ENCODE results near the gene REN.
A peak's percentile ranks its signal among the peaks of the same experiment; 100 is the strongest.

REN gene

DNA sequence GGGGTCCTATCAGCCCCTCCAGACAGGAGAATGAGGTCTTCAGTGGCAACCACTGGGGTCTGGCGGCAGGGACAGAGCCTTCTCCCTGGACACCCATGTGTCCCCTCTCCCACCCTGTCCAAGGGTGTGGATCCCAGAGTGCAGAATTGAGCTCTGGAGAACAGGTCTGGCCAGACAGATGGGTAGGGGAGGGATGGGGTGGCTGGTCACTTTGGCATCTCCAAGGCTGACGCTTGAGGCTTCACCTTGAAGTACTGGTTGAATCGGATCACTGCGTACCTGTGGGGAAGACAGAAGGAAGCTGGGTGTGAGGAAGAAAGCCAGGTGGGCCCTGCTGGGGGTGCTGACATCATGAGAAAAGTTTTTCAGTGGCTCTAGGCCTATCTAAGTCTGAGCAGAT, 34.2 kb downstream of the REN start:
- no peak for DNase-seq (ENCODE audit: low read depth in 2 of 2)

DNA sequence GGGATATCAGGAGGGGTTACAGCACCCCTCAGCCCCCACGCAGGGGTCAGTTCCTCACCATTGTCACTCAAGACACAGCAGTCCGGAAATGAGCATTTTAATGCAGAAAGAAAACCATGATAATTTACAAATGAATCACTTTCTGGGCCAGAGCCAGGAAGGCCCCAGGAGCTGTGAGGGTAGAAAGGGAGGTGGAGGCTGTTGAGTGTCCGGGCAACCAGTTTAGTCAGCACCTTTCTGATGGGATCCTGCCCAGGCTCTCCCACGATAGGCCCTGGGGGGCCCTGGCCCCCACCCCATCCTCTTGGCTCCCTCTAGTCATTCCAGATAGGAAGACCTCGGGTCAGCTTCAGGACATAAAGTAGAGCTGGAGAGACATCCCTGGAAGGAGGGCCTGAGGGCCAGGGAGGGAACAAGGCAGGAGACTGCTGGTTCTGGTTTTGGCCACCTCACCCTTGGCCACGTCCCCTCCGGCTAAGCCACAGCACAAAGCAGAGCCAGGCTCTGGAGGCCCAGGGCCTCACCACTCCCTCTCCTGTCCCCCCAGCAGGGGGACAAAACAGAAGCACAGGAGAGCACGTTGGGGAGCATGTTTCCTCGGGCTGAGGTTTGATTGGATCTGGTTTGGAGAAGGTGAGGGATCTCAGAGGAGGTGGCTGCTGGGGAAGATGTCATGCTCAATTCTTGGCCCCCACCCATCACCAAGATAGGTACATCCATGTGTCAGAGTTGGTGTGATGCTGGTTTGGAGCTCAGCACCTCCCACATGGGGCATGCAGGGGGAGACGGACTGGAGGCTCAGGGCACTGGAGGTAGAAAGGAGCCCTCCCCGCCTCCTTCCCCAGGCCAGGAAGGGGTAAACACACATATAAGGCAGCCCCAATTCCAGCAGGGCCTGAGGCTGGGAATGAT, 34.9 kb downstream of the REN start:
- DNase-seq (ENCODE audit: low read depth in 2 of 2): no peak

DNA sequence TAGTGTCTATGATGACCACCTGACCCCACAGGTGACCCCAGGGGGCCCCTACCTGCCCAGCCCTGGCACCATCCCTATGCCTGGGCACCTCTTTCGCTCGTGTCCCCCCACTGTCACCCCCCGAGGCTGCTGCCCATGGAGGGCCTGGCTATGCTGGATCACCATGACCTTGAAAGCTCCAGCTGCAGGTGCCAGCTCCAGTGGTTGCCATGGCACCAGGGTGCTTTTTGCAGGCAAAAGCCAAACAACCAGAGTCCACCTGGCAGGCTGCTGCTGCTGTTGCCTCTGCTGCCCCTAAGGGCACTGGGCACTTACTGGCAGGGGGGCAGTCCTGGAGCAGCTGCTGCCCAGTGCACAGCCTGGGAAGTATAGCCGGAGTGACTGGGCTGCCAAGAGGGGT, 36.0 kb downstream of the REN start:
- no peak for DNase-seq (ENCODE audit: low read depth in 2 of 2)

DNA sequence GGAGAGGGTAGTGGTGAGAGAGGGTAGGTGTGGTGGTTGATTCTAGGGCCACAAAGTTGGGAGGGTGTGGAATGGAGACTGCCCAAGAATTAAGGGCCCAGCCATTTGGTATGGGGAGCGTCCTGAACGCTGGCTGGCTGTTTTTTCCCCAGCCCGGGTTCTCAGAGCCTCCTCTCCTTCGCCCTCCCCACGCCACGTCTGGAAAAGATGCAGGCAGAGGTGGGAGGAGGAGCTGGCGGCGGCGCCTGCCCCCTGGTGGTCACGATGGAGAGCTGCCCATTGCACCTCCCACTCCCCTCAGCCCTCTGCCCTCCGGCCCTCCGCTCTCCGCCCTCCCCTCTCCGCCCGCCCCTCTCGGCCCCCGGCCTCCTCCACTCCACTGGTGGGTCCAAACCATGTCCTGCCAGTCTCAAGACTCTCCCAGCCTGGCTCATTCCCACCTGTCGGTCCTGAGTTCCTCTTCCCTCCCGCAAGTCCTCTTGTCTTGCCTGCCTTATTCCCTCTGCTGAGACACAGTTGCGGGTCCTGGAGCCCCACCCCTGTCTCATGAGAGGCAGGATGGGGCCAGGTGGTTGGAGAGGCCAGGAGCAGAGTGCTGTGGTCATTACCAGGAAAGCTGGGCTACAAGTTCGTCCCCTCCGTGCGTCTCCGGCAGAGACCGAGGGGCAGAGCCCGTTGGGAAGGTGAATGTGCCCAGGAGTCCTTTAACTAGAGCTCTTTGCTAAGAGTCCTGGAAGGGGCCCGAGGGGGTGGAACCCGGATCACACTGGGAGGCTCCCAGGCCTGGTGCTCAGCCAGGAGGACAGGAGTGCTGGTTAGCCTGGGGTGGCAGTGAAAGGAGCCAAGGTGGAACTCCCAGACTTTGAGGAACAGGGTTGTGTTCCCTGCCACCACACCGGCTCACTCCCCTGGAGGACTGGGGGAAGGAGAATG, 36.9 kb downstream of the REN start:
- peak in 1 of 2 donors; percentile 45 for DNase-seq (ENCODE audit: low read depth in 2 of 2)

DNA sequence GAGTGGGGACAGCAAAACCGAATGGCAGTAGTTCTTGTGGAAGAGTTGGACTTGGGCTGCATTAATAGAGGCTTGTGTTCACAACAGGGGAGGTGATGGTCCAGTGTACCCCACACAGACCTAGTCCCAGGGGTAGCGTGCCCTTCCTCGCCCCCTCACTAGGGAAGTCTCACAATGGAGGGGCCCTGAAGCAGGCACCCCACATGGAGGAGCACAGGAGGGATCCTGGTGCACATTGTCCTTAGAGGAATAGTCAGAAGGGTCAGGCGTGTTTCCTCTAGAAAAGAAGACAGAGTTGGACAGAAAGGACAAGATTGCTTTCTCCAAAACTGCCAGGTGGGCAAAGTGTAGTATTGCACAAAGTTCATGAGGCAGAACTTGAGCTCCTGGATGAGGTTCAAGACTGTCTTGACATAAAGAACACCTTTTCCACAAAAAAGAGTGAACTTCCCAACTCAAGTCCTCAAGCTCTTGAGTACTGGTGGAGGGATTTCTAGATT, 37.6 kb downstream of the REN start:
- DNase-seq (ENCODE audit: low read depth in 2 of 2): no peak

DNA sequence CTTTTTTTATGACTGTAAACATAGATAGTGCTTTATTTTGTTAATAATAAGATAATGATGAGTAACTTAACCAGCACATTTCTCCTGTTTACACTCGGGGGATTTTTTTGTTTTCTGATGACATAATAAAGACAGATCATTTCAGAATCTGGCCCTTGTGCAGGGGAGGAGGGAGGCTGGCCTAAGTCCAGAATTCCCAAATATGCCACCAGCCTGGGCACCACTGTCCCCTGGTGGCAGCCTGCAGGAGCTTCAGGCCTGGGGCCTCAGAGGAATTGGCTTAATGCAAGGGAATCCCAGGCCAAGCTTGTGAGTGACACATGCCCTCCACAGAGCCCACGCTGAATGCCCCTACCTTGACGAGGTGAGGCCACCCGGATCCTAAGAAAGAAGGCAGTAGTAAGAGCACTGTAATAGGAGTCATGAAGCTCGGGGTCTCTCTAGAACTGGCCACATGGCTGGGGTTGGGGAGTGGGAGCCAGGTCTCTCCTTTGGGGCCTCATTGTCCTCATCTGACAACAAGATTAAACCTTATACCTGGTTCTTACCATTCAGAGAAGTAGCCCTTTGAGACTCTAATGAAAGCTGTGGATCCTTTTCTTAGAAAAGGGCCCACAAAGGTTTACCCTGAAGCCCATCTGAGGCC, 38.4 kb downstream of the REN start:
- DNase-seq (ENCODE audit: low read depth in 2 of 2): no peak

DNA sequence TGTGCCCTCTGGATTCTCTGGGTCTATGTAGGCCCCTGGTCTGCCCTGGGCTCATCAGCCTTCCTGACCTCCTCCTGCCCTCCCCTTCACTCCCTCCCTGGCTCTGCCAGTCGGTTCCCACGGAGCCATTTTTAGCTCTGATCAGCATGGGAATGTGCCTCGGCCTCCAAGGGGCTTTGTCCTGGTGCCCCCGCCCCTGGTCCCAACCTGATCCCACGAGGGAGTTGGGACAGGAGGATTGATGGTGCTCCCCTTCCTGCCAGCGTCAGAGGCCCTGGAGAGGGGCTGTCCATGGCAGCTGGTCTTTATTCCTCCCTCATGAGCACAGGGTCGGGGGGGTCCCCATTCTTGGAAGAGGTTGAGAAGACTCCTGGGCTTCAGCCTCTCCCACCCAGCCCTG, 39.2 kb downstream of the REN start:
- no peak for DNase-seq (ENCODE audit: low read depth in 2 of 2)

DNA sequence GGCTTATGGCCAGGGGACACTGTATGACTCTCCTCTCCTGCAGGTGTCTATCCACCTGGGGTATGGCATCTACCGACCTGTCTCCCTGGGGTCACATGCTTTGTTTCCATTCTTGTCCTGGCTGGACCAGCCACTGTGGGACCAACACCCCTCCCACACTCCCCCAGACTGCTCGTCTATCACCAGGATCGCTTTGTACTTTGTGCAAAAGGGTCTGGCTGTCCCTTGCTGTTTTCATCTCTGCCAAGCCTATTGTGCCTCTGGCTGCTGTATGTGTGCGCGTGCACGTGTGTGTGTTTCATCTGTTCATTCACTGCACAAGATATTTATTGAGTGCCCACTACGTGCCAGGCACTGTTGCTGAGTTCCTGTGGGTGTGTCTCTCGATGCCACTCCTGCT, 39.8 kb downstream of the REN start:
- no peak for DNase-seq (ENCODE audit: low read depth in 2 of 2)

DNA sequence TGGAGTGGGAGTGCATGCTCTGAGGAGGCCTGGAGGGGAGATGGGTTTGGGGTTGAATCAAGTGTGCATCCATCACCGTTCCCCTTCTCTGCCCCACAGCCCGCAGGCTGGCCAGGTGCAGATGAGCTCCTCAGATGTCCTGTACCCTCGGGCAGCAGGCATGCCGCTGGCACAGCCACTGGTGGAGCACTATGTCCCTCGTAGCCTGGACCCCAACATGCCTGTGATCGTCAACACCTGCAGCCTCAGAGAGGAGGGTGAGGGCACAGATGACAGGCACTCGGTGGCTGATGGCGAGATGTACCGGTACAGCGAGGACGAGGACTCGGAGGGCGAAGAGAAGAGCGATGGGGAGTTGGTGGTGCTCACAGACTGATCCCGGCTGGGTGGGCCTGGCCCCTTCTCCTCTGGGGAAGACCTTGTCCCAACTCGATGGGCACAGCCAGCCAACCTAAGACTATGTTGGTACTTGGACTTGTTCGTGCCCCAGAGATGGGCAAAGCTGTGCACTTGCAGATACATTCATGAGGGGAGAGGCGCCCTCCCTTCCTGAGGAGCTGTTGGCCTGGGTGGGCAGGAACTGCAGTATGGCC, 40.3 kb downstream of the REN start:
- DNase-seq (ENCODE audit: low read depth in 2 of 2): no peak

DNA sequence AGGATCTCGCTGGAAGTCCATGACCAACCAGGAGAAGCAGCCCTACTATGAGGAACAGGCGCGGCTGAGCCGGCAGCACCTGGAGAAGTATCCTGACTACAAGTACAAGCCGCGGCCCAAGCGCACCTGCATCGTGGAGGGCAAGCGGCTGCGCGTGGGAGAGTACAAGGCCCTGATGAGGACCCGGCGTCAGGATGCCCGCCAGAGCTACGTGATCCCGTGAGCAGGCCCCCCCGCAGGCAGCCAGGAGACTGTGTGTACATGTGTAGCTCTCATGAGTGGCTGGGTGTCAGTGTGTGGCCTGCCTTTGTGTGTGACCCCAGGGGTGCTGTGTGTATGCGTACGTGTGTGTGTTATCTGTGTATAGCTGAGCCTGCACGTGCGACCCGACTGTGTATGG, 41.5 kb downstream of the REN start:
- DNase-seq (ENCODE audit: low read depth in 2 of 2): no peak

DNA sequence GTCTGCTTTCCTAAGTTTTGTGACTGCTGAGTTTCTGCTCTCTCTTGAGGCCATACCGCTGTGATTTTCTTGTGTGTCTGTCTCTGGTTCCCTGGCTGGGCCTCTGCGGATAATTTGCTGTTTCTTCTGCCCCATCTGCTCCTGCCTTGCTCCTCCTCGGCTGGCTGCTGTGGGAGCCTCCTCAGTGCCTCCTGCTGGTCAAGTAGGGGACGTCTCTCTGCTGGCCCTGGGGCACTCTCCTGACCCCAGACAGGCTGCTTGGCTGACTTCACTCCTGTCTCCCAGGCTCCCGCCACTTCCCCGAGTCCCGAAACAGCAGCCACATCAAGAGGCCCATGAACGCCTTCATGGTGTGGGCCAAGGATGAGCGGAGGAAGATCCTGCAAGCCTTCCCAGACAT, 42.8 kb downstream of the REN start:
- no peak for DNase-seq (ENCODE audit: low read depth in 2 of 2)

DNA sequence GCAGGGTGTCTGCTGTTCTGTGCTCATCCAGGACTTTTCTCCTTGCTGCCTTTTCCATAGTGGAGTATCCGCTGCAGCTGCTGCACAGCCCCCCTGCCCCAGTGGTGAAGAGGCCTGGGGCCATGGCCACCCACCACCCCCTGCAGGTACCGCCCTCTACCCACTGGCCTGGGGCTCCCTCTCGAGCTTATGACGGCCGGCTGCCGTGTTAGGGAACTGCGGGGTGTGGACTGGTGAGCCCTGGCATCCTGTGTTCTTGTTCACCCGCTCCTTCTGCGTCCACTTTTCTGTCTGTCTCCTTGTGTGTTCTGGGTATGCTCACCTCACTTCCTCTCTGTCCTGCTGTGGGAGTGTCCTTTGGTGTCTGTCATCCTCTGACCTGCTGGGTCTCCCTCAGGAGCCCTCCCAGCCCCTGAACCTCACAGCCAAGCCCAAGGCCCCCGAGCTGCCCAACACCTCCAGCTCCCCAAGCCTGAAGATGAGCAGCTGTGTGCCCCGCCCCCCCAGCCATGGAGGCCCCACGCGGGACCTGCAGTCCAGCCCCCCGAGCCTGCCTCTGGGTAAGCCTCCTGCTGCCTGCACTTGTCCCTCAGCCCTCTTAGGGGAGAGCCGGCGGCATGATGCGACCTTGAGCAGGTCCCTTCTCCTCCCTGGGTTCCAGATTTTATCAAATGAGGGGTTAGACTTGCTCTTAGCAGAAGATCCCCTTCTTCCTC, 44.1 kb downstream of the REN start:
- no peak for DNase-seq (ENCODE audit: low read depth in 2 of 2)

DNA sequence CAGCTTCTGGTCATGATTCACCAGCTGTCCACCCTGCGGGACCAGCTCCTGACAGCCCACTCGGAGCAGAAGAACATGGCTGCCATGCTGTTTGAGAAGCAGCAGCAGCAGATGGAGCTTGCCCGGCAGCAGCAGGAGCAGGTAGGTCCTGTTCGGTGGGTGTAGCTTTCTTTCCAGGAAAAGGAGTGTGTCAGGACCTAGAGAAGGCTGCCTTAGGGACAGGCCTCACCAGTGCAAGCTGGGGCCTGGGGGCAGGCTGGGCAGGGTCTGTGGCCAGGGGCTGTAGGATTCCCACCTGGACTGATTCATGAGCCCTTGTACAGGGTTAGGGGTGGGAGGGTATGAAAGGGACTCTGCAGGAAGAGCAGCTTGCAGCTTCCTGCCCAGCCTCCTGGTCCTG, 49.6 kb downstream of the REN start:
- no peak for DNase-seq (ENCODE audit: low read depth in 2 of 2)

DNA sequence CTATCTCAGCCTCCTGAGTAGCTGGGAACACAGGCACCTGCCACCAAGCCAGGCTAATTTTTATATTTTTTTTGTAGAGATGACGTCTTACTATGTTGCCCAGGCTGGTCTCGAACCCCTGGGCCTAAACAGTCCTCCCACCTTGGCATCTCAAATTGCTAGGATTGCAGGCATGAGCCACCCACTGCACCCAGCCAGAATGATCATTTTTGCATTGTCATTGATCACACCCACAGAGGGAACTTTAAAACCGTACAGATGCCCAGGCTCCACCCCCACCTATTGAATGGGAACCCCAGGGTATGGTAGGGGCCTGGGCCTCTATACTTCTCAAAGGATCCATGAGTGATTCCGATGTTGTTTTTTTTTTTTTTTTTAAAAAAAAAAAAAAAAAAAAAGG, 51.0 kb downstream of the REN start:
- no peak for DNase-seq (ENCODE audit: low read depth in 2 of 2)

DNA sequence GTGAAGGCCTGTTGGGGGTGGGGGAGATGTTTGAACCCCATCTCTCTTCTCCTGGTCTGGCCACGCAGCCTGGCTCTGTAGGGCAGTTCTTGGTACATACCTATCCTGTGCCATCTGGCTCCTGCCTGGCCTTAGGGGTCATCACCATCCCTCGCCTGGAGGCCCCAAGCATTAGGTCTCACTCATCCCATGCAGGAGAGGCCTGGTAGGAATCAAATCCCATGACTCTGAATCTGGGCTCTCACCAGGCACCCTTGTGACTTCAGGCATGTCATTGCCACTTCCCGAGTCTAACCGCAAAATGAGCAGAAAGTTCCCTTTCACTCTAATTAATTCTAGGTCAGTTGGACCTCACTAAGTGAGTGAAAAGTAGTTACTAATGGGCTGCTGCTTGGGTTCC, 51.5 kb downstream of the REN start:
- DNase-seq (ENCODE audit: low read depth in 2 of 2): no peak

DNA sequence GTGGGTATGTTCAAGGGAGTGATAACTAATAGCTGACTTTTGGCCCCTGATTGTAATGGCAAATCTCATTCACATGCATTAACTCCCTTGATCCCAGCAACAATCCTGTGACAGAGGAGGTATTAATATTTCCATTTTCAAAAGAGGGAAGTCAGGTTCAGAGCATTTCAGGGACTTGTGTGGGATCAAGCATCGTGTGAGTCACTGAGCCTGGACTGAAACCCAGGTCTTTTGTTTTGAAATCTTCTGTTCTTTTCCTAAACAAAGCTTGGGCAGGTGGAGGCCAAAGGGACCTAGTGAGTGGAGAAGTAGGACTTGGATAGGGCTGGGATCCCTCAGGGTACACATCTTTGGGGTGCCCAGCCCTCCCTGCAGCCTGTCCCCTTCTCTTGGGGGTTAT, 52.2 kb downstream of the REN start:
- no peak for DNase-seq (ENCODE audit: low read depth in 2 of 2)

DNA sequence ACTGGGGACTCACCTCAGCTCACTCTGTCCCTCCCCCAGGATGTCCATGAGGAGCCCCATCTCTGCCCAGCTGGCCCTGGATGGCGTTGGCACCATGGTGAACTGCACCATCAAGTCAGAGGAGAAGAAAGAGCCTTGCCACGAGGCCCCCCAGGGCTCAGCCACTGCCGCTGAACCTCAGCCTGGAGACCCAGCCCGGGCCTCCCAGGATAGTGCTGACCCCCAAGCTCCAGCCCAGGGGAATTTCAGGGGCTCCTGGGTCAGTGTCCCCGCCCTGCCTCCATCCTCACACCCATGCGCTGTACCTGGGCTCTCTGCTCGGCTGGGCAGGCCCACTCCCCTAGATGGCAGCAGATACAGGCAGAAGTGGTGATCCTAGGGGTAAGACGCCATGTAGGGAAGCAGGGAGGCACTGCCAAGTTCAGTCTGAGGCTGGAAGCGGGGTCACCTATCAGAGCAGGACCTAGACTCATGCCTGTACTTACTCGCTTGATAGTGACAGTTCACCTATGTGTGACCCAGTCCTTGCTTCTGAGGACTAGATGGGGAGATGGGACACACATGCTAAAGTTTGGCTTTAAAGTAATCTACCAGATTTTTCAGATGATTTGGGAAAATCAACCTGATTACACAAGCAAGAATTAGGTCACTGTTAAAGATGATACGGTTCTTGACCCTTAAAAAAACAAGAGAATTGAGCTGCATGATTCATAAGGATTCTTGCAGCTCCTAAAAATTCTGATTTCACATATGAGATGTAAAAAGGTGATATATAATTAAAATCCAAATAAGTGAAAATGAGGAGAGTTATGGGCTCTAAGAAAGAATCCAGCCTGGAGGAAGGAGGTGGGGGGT, 53.0 kb downstream of the REN start:
- no peak for DNase-seq (ENCODE audit: low read depth in 2 of 2)

DNA sequence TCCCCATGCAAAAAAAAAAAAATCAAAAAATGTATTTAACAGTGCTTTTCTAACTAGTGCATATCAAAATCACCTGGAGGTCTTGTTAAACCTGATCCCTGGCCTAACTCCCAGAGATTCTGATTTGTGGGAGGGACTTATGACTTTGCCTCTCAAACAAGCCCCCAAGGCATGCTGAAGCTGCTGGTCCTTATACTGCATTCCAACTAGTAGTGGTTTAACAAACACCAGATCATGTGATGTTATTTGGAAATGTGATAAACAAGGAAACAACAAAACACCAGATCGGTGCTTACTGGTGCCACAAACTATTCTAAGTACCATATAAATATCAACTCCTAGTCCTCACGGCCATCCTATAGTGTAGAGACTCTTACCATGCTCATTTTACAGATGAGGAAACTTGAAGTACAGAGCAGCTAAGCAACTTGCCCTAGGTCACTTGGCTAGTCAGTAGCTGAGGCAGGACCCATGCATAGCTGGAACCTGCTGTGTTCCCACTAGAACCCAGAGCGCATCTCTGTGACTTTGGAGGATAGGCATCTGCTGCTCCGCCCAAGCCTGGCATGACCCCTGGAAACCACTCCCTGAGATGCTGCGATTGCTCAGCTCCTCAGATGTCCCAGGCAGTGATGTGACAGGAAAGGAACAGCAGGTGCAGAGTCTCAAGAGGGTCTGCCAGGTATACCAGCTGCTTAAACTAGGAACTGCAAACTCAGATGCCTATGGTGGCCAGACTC, 55.1 kb downstream of the REN start:
- no peak for DNase-seq (ENCODE audit: low read depth in 2 of 2)
